GM19324 (cell line): ENCODE measurements around the gene PSMD6.

Experiments used
- ATAC-seq: cut with Tn5 transposase; IDR thresholded peaks from one replicate; pipeline ENCODE4 v1.9.1; 2021; ENCODE audit warnings: mild to moderate bottlenecking, moderate library complexity; ENCODE audit not compliant: unreplicated experiment, low FRiP score

The PSMD6 gene

DNA sequence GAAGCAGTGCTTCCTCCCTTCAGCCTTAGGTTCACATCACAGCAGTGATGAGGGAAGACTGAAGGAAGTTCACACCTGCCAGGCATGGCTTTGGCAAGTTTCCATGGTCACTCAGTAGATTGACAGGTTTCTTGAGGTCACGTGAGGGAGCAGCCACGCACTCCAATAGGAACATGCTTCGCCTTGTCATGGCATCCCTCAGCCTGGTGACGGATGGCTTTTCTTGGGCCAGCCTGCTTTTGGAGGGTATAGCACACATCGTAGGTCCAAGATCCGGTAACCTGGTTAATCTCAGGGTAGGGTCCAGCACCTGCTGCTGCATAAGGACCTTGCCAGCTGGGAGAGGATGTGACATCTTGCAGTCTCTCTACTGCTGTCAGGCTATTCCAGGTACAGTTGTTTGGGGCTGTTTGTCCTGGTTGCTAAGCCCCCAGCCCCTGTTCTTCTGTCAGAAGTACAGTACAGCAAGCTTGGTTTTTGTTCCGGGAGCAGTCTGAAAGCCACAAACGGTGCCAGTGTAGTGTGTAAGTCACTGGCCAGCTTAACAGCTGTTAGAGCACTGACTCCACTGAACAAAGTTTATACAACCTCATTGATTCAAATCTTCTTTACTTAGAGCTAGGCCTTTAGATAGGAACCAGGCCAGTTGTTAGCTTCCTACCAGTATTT, 42.3 kb downstream of the PSMD6 start:
- no peak for ATAC-seq

GRCh38 chr3:63980019-63980418, 43.3 kb downstream of the PSMD6 start:
- ATAC-seq = no peak

GRCh38 chr3:63979093-63979885, 44.0 kb downstream of the PSMD6 start:
- no peak for ATAC-seq

DNA sequence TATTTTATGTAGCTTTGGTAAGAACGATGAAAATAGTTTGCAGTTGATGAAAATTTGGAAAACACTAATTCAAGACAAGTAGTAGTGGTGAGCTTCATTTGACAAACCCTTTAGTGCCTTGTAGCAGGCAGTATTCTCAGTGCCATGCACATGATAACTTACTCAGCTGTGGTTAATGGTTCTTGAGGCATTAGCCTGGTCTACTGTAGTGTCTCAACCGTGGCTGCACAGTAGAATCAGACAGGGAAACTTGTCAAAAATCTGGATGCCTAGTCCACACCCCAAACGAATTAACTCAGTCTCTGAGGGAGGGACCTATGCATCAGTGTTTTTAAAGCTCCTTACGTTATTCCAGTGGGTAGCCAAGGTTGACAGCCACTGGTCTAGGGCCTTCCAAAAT, 45.4 kb downstream of the PSMD6 start:
- ATAC-seq = no peak

GRCh38 chr3:63976872-63977200, 46.5 kb downstream of the PSMD6 start:
- ATAC-seq = no peak

- no peak for ATAC-seq
Observed at GRCh38 chr3:63976161-63976871, 47.0 kb downstream of the PSMD6 start.

- no peak for ATAC-seq
Observed at GRCh38 chr3:63975723-63976122, 47.6 kb downstream of the PSMD6 start.

GRCh38 chr3:63974451-63974850, 48.8 kb downstream of the PSMD6 start:
- no peak for ATAC-seq

- ATAC-seq = no peak
Observed at GRCh38 chr3:63973406-63973805, 49.9 kb downstream of the PSMD6 start.

GRCh38 chr3:63972987-63973386, 50.3 kb downstream of the PSMD6 start:
- ATAC-seq = no peak

GRCh38 chr3:63972196-63972595, 51.1 kb downstream of the PSMD6 start:
- no peak for ATAC-seq

DNA sequence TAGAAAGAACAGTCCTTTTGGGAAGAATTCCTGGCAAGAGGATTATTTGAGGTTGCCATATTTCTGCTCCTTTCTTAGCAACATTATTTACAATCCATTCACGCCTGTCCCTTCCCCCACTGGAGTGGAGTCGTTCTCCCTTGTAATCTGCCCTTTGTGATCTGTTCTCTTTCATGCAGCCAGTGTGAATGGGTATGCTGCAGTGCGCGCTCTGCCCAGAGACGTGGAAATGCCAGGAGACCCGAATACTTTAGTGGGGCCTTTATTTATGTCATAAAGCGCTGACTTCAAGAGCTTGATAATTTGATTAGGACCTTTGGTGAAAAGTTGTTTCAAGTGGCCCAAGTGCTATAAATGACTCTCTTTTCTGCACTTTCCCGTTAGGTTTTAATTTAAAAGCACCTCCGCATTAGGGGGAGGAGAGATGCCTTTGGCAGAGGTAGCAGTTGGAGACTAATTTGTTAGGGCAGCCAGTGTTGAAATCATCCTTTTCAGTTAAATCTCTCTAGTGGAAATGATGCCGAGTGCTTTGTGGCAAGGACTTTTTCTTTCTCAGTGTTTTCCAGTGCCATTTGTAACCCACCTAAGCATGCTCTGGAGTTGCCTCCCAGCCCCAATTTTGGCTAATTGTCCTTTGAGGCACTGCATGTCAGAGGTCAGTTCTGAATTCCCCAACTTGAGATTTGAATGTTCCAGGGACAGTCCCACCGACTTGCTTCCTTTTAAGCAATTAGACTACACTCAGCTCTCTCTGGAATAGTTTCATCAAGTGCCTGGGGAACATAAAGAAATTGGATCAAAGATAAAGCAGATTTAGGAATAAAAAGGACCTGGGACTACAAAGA, 52.4 kb downstream of the PSMD6 start:
- ATAC-seq = no peak

GRCh38 chr3:63969876-63970275, 53.4 kb downstream of the PSMD6 start:
- ATAC-seq = no peak

DNA sequence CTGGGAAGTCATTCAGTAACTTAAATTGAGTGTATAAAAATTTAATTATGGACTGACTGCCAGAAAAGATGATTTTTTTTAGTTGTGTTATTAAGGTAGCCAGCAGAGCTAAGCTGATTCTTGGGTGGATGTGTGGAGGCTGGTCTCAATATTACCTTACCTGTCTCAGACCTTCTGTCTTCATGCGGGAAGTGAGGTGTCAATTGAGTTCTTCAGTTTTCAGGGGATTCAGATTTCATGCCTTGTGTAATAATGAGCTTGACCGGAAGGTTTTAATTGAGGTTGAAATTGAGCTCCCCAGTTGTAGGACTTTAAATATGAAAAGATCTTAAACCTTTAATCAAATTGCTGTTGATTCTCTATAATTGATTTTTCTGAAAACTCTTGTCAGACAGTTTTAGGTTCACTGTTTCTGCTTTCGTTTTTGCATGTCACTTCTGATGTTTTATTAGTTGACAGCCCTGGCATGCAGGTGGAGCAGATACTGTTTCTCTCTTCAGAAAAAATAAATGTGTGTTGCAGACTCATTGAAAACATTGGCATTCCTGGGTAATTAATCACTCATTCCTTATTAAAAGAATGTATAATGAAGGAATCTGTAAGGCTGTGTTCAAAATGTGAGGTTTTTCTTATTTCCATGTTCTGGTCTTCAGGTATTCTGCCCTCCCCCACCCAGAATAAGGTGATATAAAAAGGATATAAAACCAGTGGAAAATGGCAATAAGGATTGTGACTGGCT, 54.5 kb downstream of the PSMD6 start:
- ATAC-seq = peak; percentile 28

DNA sequence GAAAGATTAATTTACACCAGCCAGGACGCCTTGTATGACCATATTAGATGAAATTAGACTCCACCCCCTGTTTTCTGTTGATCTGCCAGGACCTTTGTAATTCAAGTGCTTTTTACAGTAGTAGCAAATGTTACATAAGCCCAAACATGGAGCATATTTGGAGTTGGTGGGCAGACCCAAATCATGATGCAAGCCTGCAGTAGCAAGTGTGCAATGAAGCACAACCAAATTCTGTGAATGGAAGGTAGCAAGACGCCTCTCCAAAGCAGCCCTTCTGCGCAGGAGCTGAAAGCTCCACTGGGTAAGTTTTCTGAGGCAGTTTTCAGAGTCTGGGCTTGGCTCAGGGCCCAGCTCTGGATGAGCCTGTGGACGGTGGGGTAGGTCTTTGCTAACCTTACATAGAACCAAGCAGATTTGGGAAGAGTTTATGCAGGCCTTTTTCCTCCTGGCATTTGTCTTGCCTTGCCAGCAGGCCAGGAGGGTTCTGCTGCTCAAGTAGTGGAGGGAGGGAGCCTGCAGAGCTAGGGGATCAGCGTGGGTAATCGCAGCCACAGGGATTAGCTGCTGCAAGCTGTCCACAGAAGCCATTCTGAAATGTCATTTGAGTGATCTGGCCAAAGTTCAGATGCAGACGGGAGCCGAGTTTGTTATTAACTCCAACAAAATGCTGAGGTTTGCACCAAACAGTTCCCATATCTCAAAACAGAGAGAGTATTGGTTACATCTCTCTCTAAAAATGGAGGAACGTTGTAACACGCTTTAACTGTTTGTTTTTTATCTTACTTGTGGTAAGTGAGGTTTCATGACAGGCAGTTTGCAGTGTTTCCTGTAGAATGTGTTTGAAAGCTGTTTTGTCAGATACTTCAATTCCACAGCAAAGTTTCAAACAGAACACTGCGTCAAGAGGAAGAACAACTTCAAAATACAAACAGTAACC, 55.4 kb downstream of the PSMD6 start:
- ATAC-seq = peak; percentile 62

DNA sequence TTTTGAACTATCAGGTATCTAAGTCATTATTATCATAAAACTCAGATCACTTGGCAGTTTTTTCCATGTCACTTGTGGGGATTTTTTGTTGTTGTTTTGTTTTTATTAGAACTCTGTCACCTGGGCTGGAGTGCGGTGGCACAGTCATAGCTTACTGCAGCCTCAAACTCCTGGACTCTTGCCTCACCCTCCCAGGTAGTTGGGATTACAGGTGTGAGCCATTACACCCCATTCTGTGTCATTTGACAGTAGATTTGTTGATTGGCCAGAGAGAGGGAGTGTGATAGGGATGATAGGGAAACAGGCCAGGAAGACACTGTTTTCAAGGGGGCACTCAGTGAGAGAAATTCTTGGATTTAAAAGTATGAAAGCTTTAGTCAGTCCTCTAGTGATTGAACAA, 56.4 kb downstream of the PSMD6 start:
- ATAC-seq = no peak

DNA sequence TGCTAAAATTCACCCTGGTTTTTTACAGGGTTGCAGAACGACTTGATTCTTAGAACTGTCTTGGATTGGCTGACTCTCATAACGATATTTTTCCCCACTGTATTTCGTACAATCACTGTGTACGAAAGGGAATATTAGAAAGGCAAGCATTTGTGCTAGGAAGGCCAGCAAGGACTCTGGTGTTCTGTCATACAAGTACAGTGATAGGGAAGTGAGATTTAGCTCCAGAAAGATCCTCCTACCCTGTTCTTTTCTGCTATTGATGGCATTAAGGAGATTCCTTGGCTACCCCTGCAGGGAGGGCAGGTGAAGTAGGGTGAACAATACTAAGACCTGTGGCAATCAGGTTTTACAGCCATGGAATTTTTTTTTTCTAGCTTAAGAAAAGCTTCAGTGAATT, 57.3 kb downstream of the PSMD6 start:
- ATAC-seq = no peak

GRCh38 chr3:63964681-63965485, 58.4 kb downstream of the PSMD6 start:
- no peak for ATAC-seq
